Renal cortex interstitium (tissue), 11 donors: Measurements from ENCODE around the gene HS3ST3B1. TPM values are rescaled to one million over a fixed set of nuclear protein-coding genes. Genes with fewer than 3 reads are reported as not detected.

ENCODE experiments used
- DNase-seq, 11 donors: peaks; one replicate each; pipeline ENCODE4 v3.0.0-alpha.2; 2013; ENCODE audit warnings: low read depth in 9 of 11, low spot score in 4 of 11; ENCODE audit errors: extremely low read depth in 1 of 11
- polyA plus RNA-seq, 3 donors: library from polyadenylated mRNA; unstranded; fragments of 120-200 nt; gene quantifications; one replicate each; pipeline ENCODE4 v1.2.1, GENCODE V29; 2013; ENCODE audit not compliant: insufficient read length in 3 of 3

The HS3ST3B1 gene
- polyA plus RNA-seq, 3 donors, result 24.1 to 29.7 (median 25.7) TPM

DNA sequence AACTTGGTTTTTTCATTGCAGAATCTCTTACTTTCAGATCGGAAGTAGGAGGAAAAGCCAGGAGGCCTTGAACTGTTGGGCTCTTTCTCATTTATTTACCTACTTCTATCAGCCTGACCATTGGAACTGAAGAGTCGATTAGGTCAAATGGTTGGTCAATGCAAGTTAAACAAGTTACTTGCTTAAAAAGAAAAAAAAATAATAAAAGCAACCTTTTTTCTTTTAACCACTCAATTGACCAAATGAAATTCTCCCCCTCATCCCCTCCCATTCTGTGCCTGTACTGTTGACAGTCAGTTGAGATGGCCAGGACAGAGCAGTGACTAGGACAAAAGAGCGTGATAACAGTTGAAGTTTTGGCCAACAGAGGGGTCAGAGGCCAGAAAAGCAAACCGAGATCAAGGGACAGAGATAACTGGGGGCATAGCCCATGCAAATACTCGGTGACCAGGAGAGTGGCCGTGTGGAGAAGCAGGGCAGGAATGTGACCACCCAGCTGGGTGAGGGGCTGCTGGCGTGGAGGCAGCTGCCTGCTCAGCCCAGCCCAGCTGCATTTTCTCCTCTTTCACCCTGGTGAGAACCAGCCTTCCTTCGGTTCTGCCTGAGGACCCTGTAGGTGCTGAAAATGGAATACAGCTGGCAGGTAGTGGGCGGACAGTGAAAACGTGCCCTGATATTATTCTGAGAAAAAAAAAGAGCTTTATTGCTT, 72.2 kb downstream of the HS3ST3B1 start:
- no peak for DNase-seq

DNA sequence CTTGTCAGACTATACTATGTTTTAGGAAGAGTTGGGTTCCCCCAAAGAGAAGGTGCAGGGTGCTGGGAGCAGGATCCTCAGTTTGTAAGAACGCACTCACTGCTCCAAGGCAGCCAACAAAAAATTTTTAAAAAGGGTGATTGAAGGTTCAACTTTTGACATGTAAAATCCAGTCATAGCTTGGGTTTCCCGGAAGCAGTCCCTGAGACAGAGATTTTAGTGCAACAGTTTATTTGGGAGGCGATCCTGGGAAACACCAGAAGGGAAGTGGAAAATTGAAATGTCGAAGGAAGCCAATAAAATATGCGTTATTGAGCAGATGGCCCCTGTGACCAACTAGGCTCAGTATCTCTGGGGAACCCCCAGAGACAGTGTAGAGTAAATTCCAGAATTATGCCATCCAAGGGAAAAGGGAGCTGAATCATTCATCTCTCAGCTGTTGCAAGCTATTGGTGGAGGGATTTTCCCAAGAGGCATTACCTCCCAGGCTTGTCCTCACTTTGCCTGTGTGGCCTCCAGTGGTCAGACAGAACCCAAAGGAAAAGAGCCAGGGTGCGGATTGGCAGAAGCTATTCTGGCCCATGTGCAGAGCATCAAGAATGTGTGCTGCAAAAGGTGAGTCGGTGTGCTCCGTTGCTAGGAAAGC, 72.9 kb downstream of the HS3ST3B1 start:
- DNase-seq, result no peak

DNA sequence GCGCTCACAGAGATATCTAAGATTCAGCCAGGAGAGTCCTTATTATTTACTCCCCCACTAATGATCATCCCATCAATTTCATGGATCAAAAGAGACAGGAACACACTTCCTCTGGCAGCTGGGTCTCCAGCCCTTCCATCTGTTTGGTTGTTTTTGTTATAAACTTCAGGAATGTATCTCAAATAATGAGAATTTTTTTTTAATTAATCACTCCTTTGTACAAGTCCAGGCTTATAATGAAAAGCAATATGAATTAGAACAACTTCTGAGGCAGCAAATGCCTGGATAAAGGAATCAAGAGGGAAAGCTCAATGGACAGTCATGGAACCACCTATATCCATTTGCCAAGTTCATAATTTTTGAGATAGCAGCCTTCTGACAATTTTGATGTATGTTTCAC, 73.4 kb downstream of the HS3ST3B1 start:
- DNase-seq, result no peak

DNA sequence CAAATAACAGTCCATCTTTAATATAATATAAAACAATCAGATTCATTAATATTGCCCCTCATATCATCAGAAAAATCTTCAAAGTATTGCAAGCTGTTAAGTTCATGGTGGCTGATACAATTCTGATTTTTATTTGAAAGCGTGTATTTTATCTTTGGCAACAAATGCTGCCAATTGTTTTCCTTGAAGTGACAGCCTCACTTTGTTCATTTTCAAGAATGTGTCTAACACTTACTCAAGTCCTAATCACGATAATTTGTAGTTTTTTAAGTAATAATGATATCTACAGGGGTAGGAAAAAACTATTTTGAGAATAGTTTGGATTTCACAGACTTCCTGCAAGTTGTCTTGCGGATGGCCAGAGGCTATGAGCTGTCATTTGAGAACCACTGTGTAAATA, 75.8 kb downstream of the HS3ST3B1 start:
- DNase-seq, result no peak

DNA sequence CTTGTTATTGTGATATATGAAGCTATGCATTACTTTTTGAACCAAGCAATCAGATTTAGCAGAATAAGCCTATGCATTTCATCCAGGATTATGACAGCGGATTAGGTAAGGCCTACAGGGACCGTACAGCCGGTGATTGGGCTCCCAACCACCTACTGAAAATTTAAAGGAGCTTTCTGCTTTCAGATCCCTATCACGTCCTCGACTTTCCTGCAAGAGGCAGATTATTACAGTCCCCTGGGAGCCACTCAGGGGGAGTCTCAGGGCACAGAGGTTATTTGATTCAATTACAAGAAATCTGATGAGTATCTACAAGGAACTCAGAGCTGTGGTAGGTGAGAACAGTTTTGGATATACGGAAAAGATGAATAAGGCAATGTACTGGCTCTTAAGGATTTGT, 80.7 kb downstream of the HS3ST3B1 start:
- DNase-seq, result no peak

DNA sequence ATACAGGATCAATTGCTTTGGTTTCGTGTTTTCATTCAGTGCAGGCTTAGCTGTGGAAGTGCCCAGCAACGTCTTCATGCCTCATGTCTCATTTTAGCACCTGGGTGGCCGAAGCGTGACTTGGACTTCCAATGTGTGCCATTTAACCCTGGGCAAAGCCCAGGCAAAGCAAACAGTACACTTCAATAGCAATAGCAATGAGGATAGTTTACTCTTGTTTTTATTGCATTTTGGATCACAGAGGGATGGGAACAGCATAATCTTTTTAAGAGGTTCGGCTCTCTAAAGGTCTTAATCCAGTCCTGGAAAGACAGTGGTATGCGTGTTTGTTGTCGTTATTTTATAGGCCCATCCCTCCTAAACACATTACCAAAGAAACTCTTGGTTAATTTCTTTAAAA, 86.2 kb downstream of the HS3ST3B1 start:
- DNase-seq, result no peak

DNA sequence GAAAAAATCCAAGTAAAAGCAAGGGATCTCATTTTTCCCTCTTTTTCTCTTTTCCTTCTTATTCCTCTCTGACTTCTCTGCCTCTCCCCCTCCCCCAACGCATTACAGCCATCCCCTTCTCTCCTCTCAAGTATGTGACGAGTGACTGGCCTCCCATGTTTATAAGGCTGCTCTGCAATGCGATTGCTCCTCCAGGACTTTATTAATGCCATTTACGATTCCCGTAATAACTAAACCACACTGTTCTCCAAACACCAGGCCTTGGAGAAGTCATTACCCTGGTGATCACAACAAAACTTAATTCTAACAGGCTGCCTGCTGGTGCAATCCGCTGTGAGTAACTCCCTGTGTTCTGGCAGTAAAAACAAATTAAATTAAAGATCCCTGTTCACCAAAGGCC, 88.8 kb downstream of the HS3ST3B1 start:
- no peak for DNase-seq

DNA sequence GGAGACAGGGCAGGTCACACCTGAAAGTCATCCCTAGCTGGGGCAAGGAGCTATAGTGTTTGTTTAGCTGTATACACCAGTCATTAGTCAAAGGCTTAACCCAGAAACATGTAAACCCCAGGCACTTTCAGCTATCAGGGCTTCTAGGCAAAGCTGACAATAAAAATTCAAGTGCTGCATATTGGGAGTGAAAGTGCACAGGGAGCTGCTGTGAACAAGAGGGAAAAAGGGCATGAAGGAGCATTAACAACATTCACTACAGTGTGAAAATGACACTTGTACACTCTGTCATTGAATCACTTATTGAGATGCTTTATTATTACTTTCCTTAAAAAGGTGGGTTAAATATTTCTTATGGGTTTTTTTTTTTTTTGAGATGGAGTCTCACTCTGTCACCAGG, 92.8 kb downstream of the HS3ST3B1 start:
- no peak for DNase-seq

DNA sequence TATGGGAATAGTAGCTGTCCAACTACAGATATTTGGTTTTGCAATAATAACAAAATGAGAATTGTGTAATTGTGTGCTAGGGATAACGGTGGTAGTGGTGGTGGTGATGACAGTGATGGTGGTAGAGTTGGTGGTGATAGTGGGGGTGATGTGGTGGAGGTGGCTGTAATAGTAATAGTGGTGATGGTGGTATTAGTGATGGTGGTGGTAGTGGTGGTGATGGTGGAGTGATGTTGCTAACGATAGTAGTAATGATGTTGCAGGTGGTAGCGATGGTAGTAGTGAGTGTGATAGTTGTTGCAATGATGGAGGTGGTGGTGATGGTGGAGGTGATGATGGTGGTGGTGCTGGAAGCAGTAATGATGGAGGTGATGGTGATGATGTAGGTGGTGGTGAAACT, 94.4 kb downstream of the HS3ST3B1 start:
- DNase-seq, result no peak

DNA sequence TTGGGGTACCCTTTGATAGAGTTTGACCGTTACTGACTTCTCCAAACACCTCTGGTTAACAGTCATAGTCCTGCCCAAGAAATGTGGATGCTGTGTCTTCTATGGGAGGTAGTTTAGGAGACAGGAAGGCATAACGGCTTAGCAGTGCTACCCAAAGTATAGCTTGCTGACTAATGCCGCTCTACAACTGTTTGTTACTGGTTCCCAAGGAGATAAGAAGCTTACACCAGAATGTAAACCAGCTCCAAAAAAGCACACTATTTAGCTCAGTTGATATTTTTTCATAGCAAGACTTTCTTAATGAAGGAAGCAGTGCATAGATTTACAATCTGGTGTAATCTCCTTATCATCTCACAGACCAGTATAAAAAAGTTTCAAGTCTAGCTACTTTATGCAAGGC, 95.7 kb downstream of the HS3ST3B1 start:
- DNase-seq, result no peak

DNA sequence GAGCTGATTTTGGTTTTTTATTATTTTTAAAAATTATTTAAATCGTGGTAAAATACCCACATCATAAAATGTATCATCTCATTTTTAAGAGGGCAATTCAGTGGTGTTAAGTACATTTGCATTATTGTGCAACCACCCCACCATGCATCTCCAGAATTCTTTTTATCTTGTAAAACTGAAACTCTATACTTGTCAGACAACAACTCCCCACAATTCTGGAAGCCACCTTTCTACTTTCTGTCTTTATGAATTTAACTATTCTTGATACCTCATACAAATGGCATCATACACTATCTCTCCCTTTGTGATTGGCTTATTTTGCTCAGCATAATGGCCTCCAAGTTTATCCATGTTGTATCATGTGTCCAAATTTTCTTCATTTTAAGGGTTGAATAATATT, 97.9 kb downstream of the HS3ST3B1 start:
- no peak for DNase-seq

Other genes starting within 250 kb of the HS3ST3B1 start
- gene COX10, start 231.6 kb upstream of the HS3ST3B1 start, polyA plus RNA-seq, result 10 to 100 TPM; 15.4 to 19.0 (median 17.9) TPM
- 1 to 10 TPM in 1 of 3 donors, under 1 TPM in 2; 0.24 to 1.1 (median 0.39) TPM for gene CDRT15, start 64.2 kb upstream of the HS3ST3B1 start, polyA plus RNA-seq